ENCODE results near the gene ABHD3.

- TF ChIP-seq GATA2 (IDR thresholded peaks at IDR 0.05; ENCODE audit: low read depth, low read length) (no peak), GATA3 (IDR thresholded peaks at IDR 0.05; ENCODE audit: low read depth, low read length) (no peak)
These were observed 51.2 kb downstream of the ABHD3 start for GRCh38 chr18:21653361-21653760.

Measured in SH-SY5Y (cell line).